GM18868 (cell line): Measurements from ENCODE around the gene FLII.
"Not testable (repeated sequence)": the region's sequence is repeated elsewhere in the genome, so short reads cannot be mapped to it uniquely, and the experiment has no call there.

Source experiments
- ATAC-seq: cut with Tn5 transposase; IDR thresholded peaks from one replicate; pipeline ENCODE4 v1.9.1; 2021; ENCODE audit warnings: mild to moderate bottlenecking, moderate library complexity; ENCODE audit not compliant: unreplicated experiment

Gene FLII

GRCh38 chr17:18224387-18225120 is 34.0 kb downstream of the FLII start:
- no peak for ATAC-seq

DNA sequence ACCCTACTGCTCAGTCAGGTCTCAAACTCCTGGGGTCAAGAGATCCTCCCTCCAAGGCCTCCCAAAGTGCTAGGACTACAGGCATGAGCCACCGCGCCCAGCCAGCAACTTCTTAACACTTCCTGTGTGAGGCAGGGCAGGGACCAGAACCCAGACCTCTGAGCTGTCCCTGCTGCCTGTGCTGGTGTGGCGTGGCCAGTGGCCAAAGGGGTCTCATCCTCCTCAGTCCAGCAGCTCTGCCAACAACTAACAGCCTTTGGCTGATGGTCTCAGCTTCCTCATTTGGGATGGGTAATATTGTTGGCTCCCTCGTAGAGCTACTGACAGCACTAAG is 34.5 kb downstream of the FLII start:
- no peak for ATAC-seq

- no peak for ATAC-seq
Observed at GRCh38 chr17:18218756-18219415, 39.7 kb downstream of the FLII start.

- no peak for ATAC-seq
Observed at GRCh38 chr17:18217412-18218015, 41.0 kb downstream of the FLII start.

GRCh38 chr17:18216906-18217305 is 41.6 kb downstream of the FLII start:
- ATAC-seq, result not testable (repeated sequence)

DNA sequence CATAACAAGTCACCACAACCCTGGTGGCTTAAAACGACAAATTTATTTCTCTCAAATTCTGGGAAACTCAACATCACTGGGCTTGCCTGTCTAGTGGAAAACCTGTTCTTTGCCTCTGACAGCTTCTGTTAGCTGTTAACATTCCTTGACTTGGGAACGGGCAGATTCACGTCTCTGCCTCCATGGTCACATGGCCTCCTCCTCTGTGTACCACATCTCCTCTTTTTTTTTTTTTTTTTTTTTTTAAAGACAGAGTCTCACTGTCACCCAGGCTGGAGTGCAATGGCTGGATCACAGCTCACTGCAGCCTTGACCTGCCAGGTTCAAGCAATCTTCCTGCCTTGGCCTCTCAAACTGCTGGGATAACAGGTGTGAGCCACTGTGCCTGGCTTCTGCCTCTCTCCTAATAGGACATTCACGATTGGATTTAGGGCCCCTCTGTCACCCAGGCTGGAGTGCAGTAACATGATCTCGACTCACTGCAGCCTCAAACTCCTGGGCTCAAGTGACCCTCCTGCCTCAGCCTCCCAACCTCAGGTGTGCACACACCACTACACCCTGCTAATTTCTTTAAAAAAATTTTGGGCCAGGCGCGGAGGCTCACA is 44.8 kb downstream of the FLII start:
- ATAC-seq, result no peak

DNA sequence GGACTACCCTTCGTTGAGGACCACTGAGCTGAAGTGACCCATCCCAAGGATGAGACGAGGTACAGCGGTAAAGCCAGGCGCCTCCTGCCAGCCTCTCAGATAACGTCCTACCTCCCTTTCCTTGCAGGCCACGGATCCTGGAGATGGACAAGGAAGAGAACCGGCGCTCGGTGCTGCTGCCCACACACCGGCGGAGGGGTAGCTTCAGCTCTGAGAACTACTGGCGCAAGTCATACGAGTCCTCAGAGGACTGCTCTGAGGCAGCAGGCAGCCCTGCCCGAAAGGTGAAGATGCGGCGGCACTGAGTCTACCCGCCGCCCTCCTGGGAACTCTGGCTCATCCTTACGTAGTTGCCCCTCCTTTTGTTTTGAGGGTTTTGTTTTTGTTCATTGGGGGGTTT is 50.4 kb downstream of the FLII start:
- no peak for ATAC-seq

DNA sequence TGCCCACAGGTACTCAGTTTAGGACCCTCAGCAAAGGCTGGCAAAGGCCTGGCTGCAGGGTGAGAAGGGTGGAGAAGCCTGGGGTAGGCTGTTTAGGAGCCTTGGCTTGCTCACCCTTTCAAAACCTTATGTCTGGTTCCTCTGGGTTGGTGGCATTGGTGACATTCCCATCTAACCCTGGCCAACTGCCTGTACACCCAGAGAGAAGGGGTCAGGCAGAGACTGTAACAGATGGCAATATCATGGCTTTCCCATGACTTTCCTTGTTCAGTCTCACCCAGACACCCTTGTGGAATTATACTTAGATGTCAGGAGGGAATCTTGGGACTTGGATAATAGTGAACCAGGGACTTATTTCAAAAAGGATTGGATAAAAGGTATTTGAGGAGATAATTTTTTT is 51.6 kb downstream of the FLII start:
- no peak for ATAC-seq

DNA sequence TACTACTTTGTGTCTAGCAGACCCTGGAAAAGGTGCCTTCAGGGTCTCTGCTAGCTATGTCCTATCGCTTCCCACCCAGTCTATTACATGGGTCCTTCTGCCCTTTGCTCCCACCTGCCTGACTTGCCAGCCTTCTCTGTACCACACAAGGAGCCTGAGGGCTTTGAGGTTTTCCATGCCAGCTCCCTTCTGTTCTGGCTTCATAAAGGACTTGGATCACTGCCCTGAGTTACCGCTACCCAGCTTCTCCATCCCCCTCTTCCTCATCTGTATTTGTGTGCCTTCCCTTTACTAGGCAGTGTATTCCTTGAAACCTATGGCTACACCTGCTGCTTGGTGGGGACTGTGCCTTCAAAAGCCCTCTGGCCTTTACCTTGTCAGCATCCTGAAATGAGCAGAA is 52.7 kb downstream of the FLII start:
- no peak for ATAC-seq

- no peak for ATAC-seq
Observed at GRCh38 chr17:18203308-18203707, 55.2 kb downstream of the FLII start.

DNA sequence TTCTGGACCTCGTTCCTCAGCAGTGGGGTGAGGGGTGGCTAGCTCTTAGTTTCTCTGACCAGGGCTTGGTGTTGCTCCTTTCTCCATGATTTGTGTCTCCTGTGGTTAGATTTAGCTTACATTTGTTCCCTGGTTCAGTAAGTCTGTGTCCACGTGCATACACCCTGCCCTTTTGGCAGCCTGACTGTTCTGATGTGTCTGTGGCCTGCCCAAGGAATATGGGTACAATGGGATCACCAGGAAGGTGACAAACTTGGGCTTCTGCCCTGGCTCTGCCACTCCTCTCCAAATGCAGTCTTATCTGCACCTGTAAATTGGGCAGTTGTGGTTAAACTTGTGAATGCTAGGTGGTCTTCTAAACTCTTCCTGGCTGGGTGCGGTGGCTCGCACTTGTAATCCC is 57.4 kb downstream of the FLII start:
- no peak for ATAC-seq

- no peak for ATAC-seq
Observed at GRCh38 chr17:18198530-18198929, 60.0 kb downstream of the FLII start.

DNA sequence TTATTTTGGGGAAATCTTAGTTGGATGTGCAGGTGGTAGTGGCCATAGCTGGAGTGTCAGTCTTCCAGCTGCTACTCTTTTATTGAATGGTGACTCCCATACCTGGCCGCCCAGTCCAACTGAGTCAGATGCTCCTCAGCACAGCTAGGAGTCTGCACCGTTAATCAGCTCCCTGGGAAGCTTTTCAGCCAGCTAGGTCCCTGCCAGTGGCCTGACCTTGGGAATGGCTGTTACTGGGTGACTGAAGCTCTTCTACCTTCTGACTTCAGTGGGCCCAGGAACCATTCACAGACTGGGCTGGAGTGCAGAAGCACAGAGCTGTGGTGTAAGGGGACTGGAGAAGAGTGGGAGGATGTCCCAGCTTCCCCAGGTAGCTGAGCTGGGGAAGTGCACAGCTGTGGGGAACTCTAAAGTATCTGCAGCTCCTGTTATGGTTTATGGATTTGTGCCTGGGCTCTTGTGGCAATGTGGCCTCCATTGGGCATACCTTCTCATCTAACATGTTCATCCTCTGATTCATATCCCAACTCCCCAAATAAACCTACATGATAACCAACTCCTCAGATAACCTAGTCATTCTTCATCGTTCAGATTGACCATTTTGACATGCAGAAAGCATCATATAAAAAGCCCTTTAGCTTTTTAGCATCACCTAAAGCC is 60.9 kb downstream of the FLII start:
- no peak for ATAC-seq

- no peak for ATAC-seq
Observed at GRCh38 chr17:18195246-18195645, 63.3 kb downstream of the FLII start.
